Brain pericyte (primary cell): ENCODE results near the gene PRKG1.

ENCODE experiments used
- DNase-seq: peaks from one replicate; pipeline ENCODE4 v3.0.0-alpha.2; 2012; ENCODE audit warnings: low read depth, low spot score

Gene PRKG1

GRCh38 chr10:51585742-51586141 lies 511.5 kb downstream of the PRKG1 start:
- DNase-seq = no peak

GRCh38 chr10:51588984-51589383 lies 514.7 kb downstream of the PRKG1 start:
- DNase-seq = no peak

GRCh38 chr10:51590818-51591217 lies 516.5 kb downstream of the PRKG1 start:
- DNase-seq = no peak

GRCh38 chr10:51596695-51597094 lies 522.4 kb downstream of the PRKG1 start:
- no peak for DNase-seq

GRCh38 chr10:51599647-51600046 lies 525.4 kb downstream of the PRKG1 start:
- no peak for DNase-seq

GRCh38 chr10:51602326-51602725 lies 528.0 kb downstream of the PRKG1 start:
- DNase-seq = no peak

GRCh38 chr10:51604579-51604978 lies 530.3 kb downstream of the PRKG1 start:
- DNase-seq = no peak

GRCh38 chr10:51606825-51607462 lies 532.7 kb downstream of the PRKG1 start:
- no peak for DNase-seq

GRCh38 chr10:51607463-51607835 lies 533.2 kb downstream of the PRKG1 start:
- DNase-seq = no peak

GRCh38 chr10:51608211-51608610 lies 533.9 kb downstream of the PRKG1 start:
- no peak for DNase-seq

GRCh38 chr10:51615764-51616298 lies 541.5 kb downstream of the PRKG1 start:
- DNase-seq = no peak

GRCh38 chr10:51617576-51618235 lies 543.4 kb downstream of the PRKG1 start:
- DNase-seq = no peak

GRCh38 chr10:51619365-51619764 lies 545.1 kb downstream of the PRKG1 start:
- DNase-seq = no peak

GRCh38 chr10:51620131-51620530 lies 545.8 kb downstream of the PRKG1 start:
- DNase-seq = no peak

GRCh38 chr10:51624013-51624412 lies 549.7 kb downstream of the PRKG1 start:
- no peak for DNase-seq

- DNase-seq = no peak
Measured at GRCh38 chr10:51629934-51630639, 555.8 kb downstream of the PRKG1 start.

- no peak for DNase-seq
Measured at GRCh38 chr10:51630640-51631005, 556.3 kb downstream of the PRKG1 start.

GRCh38 chr10:51635436-51635835 lies 561.1 kb downstream of the PRKG1 start:
- DNase-seq = no peak

- no peak for DNase-seq
Measured at GRCh38 chr10:51638211-51638610, 563.9 kb downstream of the PRKG1 start.

- no peak for DNase-seq
Measured at GRCh38 chr10:51638737-51639136, 564.5 kb downstream of the PRKG1 start.

GRCh38 chr10:51640120-51640819 lies 566.0 kb downstream of the PRKG1 start:
- DNase-seq = no peak

GRCh38 chr10:51642581-51642980 lies 568.3 kb downstream of the PRKG1 start:
- DNase-seq = no peak
